Measurements from ENCODE around the gene THUMPD1.

Gene THUMPD1

GRCh38 chr16:20755238-20755637 is 13.6 kb upstream of the THUMPD1 start:
- TF ChIP-seq CTCF (IDR thresholded peaks at IDR 0.05) = no peak
- peaks cover 3% of the 10 kb centered on the region for H3K4me1 Mint-ChIP-seq
- no peaks in the 10 kb centered on the region for H3K36me3 Mint-ChIP-seq (ENCODE audit: low read depth)
- DNase-seq = no peak
- H3K27me3 Mint-ChIP-seq (ENCODE audit: low read depth, poor library complexity) = peaks cover 19% of the 10 kb centered on the region
- no peak overlapping the region for H3K27ac Mint-ChIP-seq
- H3K9me3 Mint-ChIP-seq = peaks cover 8% of the 10 kb centered on the region
- no peak overlapping the region for H3K4me3 Mint-ChIP-seq

- H3K9me3 Mint-ChIP-seq = peaks cover 4% of the 10 kb centered on the region
- H3K4me3 Mint-ChIP-seq = no peak overlapping the region
- TF ChIP-seq CTCF (IDR thresholded peaks at IDR 0.05) = no peak
- DNase-seq = no peak
- no peaks in the 10 kb centered on the region for H3K36me3 Mint-ChIP-seq (ENCODE audit: low read depth)
- no peak overlapping the region for H3K27ac Mint-ChIP-seq
- no peaks in the 10 kb centered on the region for H3K4me1 Mint-ChIP-seq
- H3K27me3 Mint-ChIP-seq (ENCODE audit: low read depth, poor library complexity) = peaks cover 16% of the 10 kb centered on the region
Measured at GRCh38 chr16:20753727-20754126, 12.1 kb upstream of the THUMPD1 start.

- no peak for DNase-seq
- Mint-ChIP-seq H3K9me3 (peaks cover 13% of the 10 kb centered on the region), H3K27me3 (ENCODE audit: low read depth, poor library complexity) (peaks cover 19% of the 10 kb centered on the region), H3K27ac (no peak overlapping the region), H3K4me3 (no peak overlapping the region), H3K4me1 (no peaks in the 10 kb centered on the region), H3K36me3 (ENCODE audit: low read depth) (no peaks in the 10 kb centered on the region)
- no peak for TF ChIP-seq CTCF (IDR thresholded peaks at IDR 0.05)
Measured at GRCh38 chr16:20750558-20750957, 8.9 kb upstream of the THUMPD1 start.

GRCh38 chr16:20749474-20749873 is 7.9 kb upstream of the THUMPD1 start:
- Mint-ChIP-seq H3K27me3 (ENCODE audit: low read depth, poor library complexity) (peaks cover 19% of the 10 kb centered on the region), H3K4me3 (no peak overlapping the region), H3K4me1 (no peaks in the 10 kb centered on the region), H3K36me3 (ENCODE audit: low read depth) (no peaks in the 10 kb centered on the region), H3K9me3 (peaks cover 13% of the 10 kb centered on the region), H3K27ac (no peak overlapping the region)
- DNase-seq = no peak
- TF ChIP-seq CTCF (IDR thresholded peaks at IDR 0.05) = no peak

GRCh38 chr16:20747030-20747816 is 5.6 kb upstream of the THUMPD1 start:
- TF ChIP-seq CTCF (IDR thresholded peaks at IDR 0.05) = no peak
- H3K4me3 Mint-ChIP-seq = no peak overlapping the region
- peaks cover 4% of the 10 kb centered on the region for H3K36me3 Mint-ChIP-seq (ENCODE audit: low read depth)
- H3K9me3 Mint-ChIP-seq = peaks cover 17% of the 10 kb centered on the region
- no peak overlapping the region for H3K27ac Mint-ChIP-seq
- H3K27me3 Mint-ChIP-seq (ENCODE audit: low read depth, poor library complexity) = peaks cover 3% of the 10 kb centered on the region
- no peak for DNase-seq
- no peaks in the 10 kb centered on the region for H3K4me1 Mint-ChIP-seq

GRCh38 chr16:20746461-20746860 is 4.8 kb upstream of the THUMPD1 start:
- H3K27me3 Mint-ChIP-seq (ENCODE audit: low read depth, poor library complexity) = peaks cover 3% of the 10 kb centered on the region
- TF ChIP-seq CTCF (IDR thresholded peaks at IDR 0.05) = no peak
- H3K27ac Mint-ChIP-seq = no peak overlapping the region
- no peak for DNase-seq
- H3K4me1 Mint-ChIP-seq = no peaks in the 10 kb centered on the region
- no peak overlapping the region for H3K4me3 Mint-ChIP-seq
- H3K9me3 Mint-ChIP-seq = peaks cover 17% of the 10 kb centered on the region
- peaks cover 4% of the 10 kb centered on the region for H3K36me3 Mint-ChIP-seq (ENCODE audit: low read depth)
